HCT116 (cell line): ENCODE data around the gene LUM. TPM values are rescaled to one million over a fixed set of nuclear protein-coding genes. Genes with fewer than 3 reads are reported as not detected.

Experiments used
- ATAC-seq: fragments of 200-7000 bp; cut with Tn5 transposase; 2 replicates; pipeline ENCODE4 v1.9.1; 2020; ENCODE audit warnings: mild to moderate bottlenecking, moderate library complexity
- BruUV-seq: library from RNA; stranded (reverse); fragments of 400-500 nt; replicated peaks from 2 replicates; lab custom pipeline; 2021; lab: Mats Ljungman, UMichigan
- CTCF ChIA-PET: fragments of 300-600 bp; sonication (Branson Sonifier 250); formaldehyde crosslinking; loops from one replicate; lab custom pipeline; 2021; ENCODE audit warnings: antibody characterized with exemption; lab: Charles Lee
- POLR2A ChIA-PET: fragments of 300-600, 350-600 bp; sonication (Branson Sonifier 250); formaldehyde crosslinking; loops from one replicate; lab custom pipeline; 2021; ENCODE audit warnings: antibody characterized with exemption; lab: Charles Lee
- RAD21 ChIA-PET, 2 experiments: fragments of 300-600 bp; sonication (Branson Sonifier 250); formaldehyde crosslinking; loops; one replicate each; lab custom pipeline; 2023; ENCODE audit warnings: low total read pairs in 2 of 2; ENCODE audit not compliant: uncharacterized antibody in 2 of 2, unreplicated experiment in 2 of 2, low non-redundant PET in 1 of 2; lab: Charles Lee
- DNase-seq: peaks from one replicate; pipeline ENCODE4 v3.0.0-alpha.2; 2010; ENCODE audit warnings: low read depth, low spot score
- H2AFZ ChIP-seq: fragments of 200-600 bp; shearing (Covaris generic), sonication (generic); 2 replicates; pipeline ENCODE4 v1.6.1; 2017; ENCODE audit warnings: low read depth, mixed run types, mixed read lengths, antibody characterized with exemption, low read length; ENCODE audit not compliant: poor library complexity, severe bottlenecking
- H3K27ac ChIP-seq: 2 replicates; pipeline ENCODE4 v1.5.1; 2012; ENCODE audit warnings: low read depth, low read length
- H3K27me3 ChIP-seq: fragments of 200-600 bp; sonication (generic); 2 replicates; pipeline ENCODE4 v1.6.1; 2016; ENCODE audit warnings: mixed run types, low read length, mixed read lengths; ENCODE audit not compliant: insufficient read depth
- H3K36me3 ChIP-seq, 2 experiments: fragments of 200-500 bp in 1 of 2; fragments of 200-600 bp in 1 of 2; sonication (Bioruptor generic) in 1 of 2; sonication (generic) in 1 of 2; 2 replicates each; pipeline versions ENCODE4 v1.5.1 to v1.6.1; 2014 to 2016; ENCODE audit warnings: low read length in 2 of 2, inconsistent platforms in 1 of 2, mixed read lengths in 1 of 2, mixed run types in 1 of 2; ENCODE audit not compliant: insufficient read depth in 2 of 2, control insufficient read depth in 1 of 2
- H3K4me1 ChIP-seq, 2 experiments: fragments of 200-600 bp in 1 of 2; sonication (generic) in 1 of 2; 2 replicates each; pipeline versions ENCODE4 v1.5.1 to v1.6.1; 2012 to 2017; ENCODE audit warnings: low read length in 2 of 2, inconsistent platforms in 1 of 2, mild to moderate bottlenecking in 1 of 2, mixed read lengths in 1 of 2, mixed run types in 1 of 2, moderate library complexity in 1 of 2; ENCODE audit not compliant: insufficient read depth in 2 of 2, control insufficient read depth in 1 of 2
- H3K4me2 ChIP-seq: fragments of 200-600 bp; sonication (generic); 2 replicates; pipeline ENCODE4 v1.6.1; 2017; ENCODE audit warnings: mixed run types, low read length, mixed read lengths
- H3K4me3 ChIP-seq, 2 experiments: fragments of 200-600 bp in 1 of 2; sonication (generic) in 1 of 2; replicated peaks in 1 of 2; 2 replicates each; pipeline ENCODE4 v1.5.1; 2011 to 2016; ENCODE audit warnings: low read length in 2 of 2, control low read depth in 1 of 2, low read depth in 1 of 2, mild to moderate bottlenecking in 1 of 2, mixed read lengths in 1 of 2, mixed run types in 1 of 2
- H3K79me2 ChIP-seq: fragments of 200-600 bp; sonication (generic); 2 replicates; pipeline ENCODE4 v1.6.1; 2017; ENCODE audit warnings: mild to moderate bottlenecking, mixed run types, low read length, moderate library complexity, mixed read lengths; ENCODE audit not compliant: insufficient read depth
- H3K9ac ChIP-seq: fragments of 200-600 bp; sonication (generic); 2 replicates; pipeline ENCODE4 v1.6.1; 2016; ENCODE audit warnings: low read length, mixed read lengths
- H3K9me2 ChIP-seq: fragments of 200-600 bp; sonication (generic), shearing (Covaris generic); 2 replicates; pipeline ENCODE4 v1.6.1; 2017; ENCODE audit warnings: mixed run types, mild to moderate bottlenecking, moderate library complexity; ENCODE audit not compliant: insufficient read depth
- H3K9me3 ChIP-seq, 2 experiments: fragments of 200-500 bp in 1 of 2; fragments of 200-600 bp in 1 of 2; sonication (Bioruptor generic) in 1 of 2; sonication (generic) in 1 of 2; 2 replicates each; pipeline ENCODE4 v1.6.1; 2014 to 2017; ENCODE audit warnings: low read length in 2 of 2, mixed read lengths in 2 of 2, inconsistent platforms in 1 of 2, low read depth in 1 of 2, mild to moderate bottlenecking in 1 of 2, mixed run types in 1 of 2, moderate library complexity in 1 of 2; ENCODE audit not compliant: control insufficient read depth in 1 of 2, insufficient read depth in 1 of 2
- H4K20me1 ChIP-seq: fragments of 200-600 bp; sonication (generic), shearing (Covaris generic); 2 replicates; pipeline ENCODE4 v1.6.1; 2017; ENCODE audit warnings: mixed run types, mild to moderate bottlenecking, moderate library complexity; ENCODE audit not compliant: insufficient read depth
- CBX3 ChIP-seq: IDR thresholded peaks from 2 replicates; pipeline ENCODE4 v1.6.1; 2012; ENCODE audit warnings: low read depth
- CTCF ChIP-seq, 3 experiments: fragments of 200-600 bp in 1 of 3; sonication (generic) in 1 of 3; IDR thresholded peaks in 2 of 3; conservative IDR thresholded peaks in 1 of 3; 2 replicates each; pipeline ENCODE4 v1.5.1; 2012 to 2017; ENCODE audit warnings: low read depth in 2 of 3, low read length in 2 of 3, antibody characterized with exemption in 1 of 3, borderline replicate concordance in 1 of 3, control low read depth in 1 of 3, mild to moderate bottlenecking in 1 of 3, mixed read lengths in 1 of 3, mixed run types in 1 of 3, moderate library complexity in 1 of 3; ENCODE audit not compliant: insufficient read depth in 1 of 3
- EGR1 ChIP-seq: IDR thresholded peaks from 2 replicates; pipeline ENCODE4 v1.6.1; 2012; ENCODE audit warnings: low read depth
- ELF1 ChIP-seq: IDR thresholded peaks from 2 replicates; pipeline ENCODE4 v1.6.1; 2012; ENCODE audit warnings: low read depth, borderline replicate concordance
- FOSL1 ChIP-seq: IDR thresholded peaks from 2 replicates; pipeline ENCODE4 v1.6.1; 2012; ENCODE audit warnings: low read depth
- MAX ChIP-seq: IDR thresholded peaks from 2 replicates; pipeline ENCODE4 v1.6.1; 2012
- POLR2A ChIP-seq: IDR thresholded peaks from 2 replicates; pipeline ENCODE4 v1.7.0; 2011; ENCODE audit warnings: borderline replicate concordance; ENCODE audit not compliant: insufficient read depth, insufficient read length; ENCODE audit errors: extremely low read depth
- POLR2AphosphoS5 ChIP-seq: IDR thresholded peaks from 2 replicates; pipeline ENCODE4 v1.6.1; 2011; ENCODE audit warnings: mild to moderate bottlenecking, low read depth, low read length, moderate library complexity
- RAD21 ChIP-seq: IDR thresholded peaks from 2 replicates; pipeline ENCODE4 v1.6.1; 2012; ENCODE audit warnings: low read depth, mild to moderate bottlenecking
- REST ChIP-seq: IDR thresholded peaks from 2 replicates; pipeline ENCODE4 v1.6.1; 2012; ENCODE audit warnings: low read depth
- SIN3A ChIP-seq: IDR thresholded peaks from 2 replicates; pipeline ENCODE4 v1.6.1; 2012; ENCODE audit warnings: low read depth
- YY1 ChIP-seq: IDR thresholded peaks from 2 replicates; pipeline ENCODE4 v1.6.1; 2011; ENCODE audit warnings: low read length, low read depth, moderate library complexity, mild to moderate bottlenecking; ENCODE audit not compliant: insufficient replicate concordance; ENCODE audit errors: extremely low read depth
- ZFX ChIP-seq: fragments of 450-650 bp; IDR thresholded peaks from 2 replicates; pipeline ENCODE4 v1.6.1; 2017
- intact Hi-C: fragments of 100-400 bp; cut with micrococcal nuclease; formaldehyde crosslinking; loops from 2 replicates; pipeline ENCODE4 v1.10.0; 2022
- total RNA-seq: library from RNA; stranded (reverse); gene quantifications from one replicate; pipeline ENCODE4 v1.2.1, GENCODE V29; 2021; ENCODE audit not compliant: unreplicated experiment

LUM gene
- total RNA-seq, 1 experiment from 2014 or later, result 0.69 TPM

- no peaks in the 10 kb centered on the region for H3K27me3 ChIP-seq
- RAD21 ChIA-PET, result no interaction called here
- intact Hi-C loops, result no loop called here
- CTCF ChIA-PET, result interaction anchor here (1.1 kb wide), 1 partner anchor 12 kb away, joined by 3 read pairs; no protein-coding TSS in a partner anchor
- H3K4me2 ChIP-seq, result no peak overlapping the region
- no peak overlapping the region for H2AFZ ChIP-seq
- H3K4me3 ChIP-seq, result no peak overlapping the region
- DNase-seq (no peak), ATAC-seq (no peak)
- no peaks in the 10 kb centered on the region for H4K20me1 ChIP-seq
- H3K27ac ChIP-seq, result no peak overlapping the region
- H3K79me2 ChIP-seq, result no peaks in the 10 kb centered on the region
- no peaks in the 10 kb centered on the region for H3K36me3 ChIP-seq
- POLR2A ChIA-PET, result no interaction called here
- TF ChIP-seq SIN3A, result no peak
- no peak for TF ChIP-seq ELF1
- TF ChIP-seq POLR2AphosphoS5, result no peak
- no peak for TF ChIP-seq MAX
- TF ChIP-seq CBX3, result no peak
- TF ChIP-seq YY1, result no peak
- no peak for TF ChIP-seq ZFX
- no peak for TF ChIP-seq CTCF (IDR thresholded peaks at IDR 0.05 in 2 of 3, conservative IDR thresholded peaks at IDR 0.05 in 1 of 3; ENCODE audit: borderline replicate concordance in 1 of 3, insufficient read depth in 1 of 3, low read depth in 2 of 3, low read length in 2 of 3)
- no peak for TF ChIP-seq POLR2A
- TF ChIP-seq EGR1, result no peak
- no peak for TF ChIP-seq RAD21
- TF ChIP-seq REST, result no peak
- TF ChIP-seq FOSL1, result no peak
- H3K9me3 ChIP-seq, result no peaks in the 10 kb centered on the region
- BruUV-seq, result no TSS peak
- no peak overlapping the region for H3K9ac ChIP-seq
- no peaks in the 10 kb centered on the region for H3K4me1 ChIP-seq
- no peaks in the 10 kb centered on the region for H3K9me2 ChIP-seq
Measured at GRCh38 chr12:91120781-91121180, 9.5 kb upstream of the LUM start.
